ENCODE results near the gene ECI1.

Gene ECI1

GRCh38 chr16:2194166-2194834, 57.1 kb downstream of the ECI1 start:
- DNase-seq, result no peak

- DNase-seq, result no peak
Measured at GRCh38 chr16:2191446-2191706, 60.0 kb downstream of the ECI1 start.

GRCh38 chr16:2190659-2191445, 60.5 kb downstream of the ECI1 start:
- DNase-seq, result no peak

GRCh38 chr16:2190002-2190658, 61.3 kb downstream of the ECI1 start:
- DNase-seq, result no peak

All from stimulated activated CD4-positive, alpha-beta T cell treated with anti-CD3 and anti-CD28 coated beads, Interleukin-4, amount 100 ng/mL, for 24 hours (primary cell).